HK-2 (cell line): ENCODE results near the gene TTC23.
"Not testable (repeated sequence)": the region's sequence is repeated elsewhere in the genome, so short reads cannot be mapped to it uniquely, and the experiment has no call there.

Source experiments
- DNase-seq: peaks from one replicate; pipeline ENCODE4 v3.0.0-alpha.2; 2018; ENCODE audit not compliant: unreplicated experiment

TTC23 gene

DNA sequence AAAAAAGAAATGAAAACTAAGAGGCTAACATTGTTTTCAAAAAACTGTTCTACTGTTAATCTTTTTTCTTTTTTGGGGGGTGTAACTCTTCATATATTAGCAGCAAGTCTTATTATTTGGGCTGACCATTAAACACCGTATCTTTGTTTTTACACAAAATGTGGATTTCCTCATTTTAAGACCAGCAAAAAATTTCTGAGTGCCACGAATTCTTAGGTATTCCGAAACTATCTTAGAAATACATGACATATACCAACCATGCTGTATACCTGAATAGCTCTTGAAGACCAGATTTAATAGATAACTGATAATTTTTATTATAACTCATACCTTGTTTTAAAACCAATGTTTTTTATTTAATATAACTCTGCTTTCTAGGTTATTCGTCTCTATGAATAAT is 620 bp upstream of the TTC23 start:
- DNase-seq: no peak

DNA sequence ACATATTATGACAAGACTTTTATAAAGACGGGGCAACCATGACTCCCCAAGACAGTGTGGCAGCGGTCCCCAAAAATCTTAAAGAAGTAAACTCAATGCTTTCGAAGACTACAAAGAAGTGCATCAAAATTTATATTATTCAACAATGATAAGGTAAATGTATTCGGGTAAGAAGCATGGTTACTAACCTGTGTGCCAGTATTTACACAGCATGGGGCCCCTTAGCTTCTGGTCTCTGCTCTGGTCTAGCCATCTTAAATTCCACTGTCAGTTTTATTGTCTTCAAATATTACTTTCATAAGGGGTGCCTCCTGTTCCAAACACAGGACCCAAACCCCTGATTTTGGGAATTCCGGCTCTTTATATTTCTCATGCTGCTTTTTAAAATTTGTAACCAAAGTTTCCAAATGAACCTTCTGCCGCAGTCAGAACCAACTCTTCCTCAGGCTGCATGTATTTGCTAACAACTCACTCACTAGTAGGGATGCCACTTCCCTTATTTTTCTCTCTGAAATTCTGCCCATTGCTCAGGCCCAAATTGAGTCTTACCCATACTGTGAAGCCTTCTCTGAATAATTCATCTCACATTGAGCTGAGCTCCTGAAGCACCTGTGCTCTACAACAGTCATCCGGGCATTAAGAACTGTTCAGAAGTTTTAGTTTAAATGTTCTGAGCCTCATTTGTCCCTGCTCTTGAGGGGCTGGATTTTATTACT is 1.2 kb downstream of the TTC23 start:
- DNase-seq: no peak

DNA sequence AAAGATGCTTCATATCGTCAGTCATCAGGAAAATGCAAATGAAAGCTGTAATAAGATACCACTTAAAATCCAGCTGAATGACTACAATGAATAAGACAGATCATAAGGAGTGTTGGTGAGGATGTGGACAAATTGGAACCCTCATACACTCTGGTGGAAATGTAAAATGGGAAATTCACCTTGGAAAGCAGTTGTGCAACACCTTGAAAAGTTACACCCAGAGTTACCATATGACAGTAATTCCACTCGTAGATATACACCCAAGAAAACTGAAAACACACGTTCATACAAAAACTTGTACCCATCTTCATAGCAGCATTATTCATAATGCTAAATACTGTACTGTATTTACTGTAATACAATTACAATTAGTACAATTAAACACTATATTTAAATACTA is 2.3 kb downstream of the TTC23 start:
- DNase-seq: no peak

DNA sequence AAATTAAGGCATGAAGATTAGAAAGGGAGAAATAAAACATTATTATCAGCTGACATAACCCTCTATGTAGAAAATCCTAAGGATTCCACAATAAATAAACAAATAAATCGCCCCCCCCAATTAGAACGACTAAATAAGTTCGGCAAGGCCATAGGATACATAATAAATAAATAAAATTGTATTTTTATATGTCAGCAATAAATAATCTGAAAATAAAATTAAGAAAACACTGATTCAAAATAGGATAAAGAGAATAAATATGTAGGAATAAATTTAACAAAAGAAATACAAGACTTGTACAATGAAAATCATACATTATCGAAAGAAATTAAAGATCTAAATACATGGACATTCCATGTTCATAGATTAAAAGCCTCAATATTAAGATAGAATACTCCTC is 5.1 kb downstream of the TTC23 start:
- DNase-seq: no peak

DNA sequence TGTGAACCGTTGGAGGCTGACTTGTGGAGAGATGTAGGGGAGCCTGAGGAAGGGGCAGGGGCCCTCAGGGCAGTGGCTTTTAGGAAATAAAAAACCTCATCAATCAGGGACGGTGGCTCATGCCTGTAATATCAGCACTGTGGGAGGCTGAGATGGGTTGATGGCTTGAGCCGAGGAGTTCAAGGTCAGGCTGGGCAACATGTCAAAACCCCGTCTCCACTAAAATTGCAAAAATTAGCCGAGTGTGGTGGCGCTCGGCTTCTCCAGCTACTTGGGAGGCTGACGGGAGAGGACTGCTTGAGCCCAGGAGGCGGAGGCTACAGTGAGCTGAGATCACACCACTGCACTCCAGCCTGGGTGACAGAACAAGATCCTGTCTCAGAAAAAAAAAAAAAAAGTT is 7.6 kb downstream of the TTC23 start:
- no peak for DNase-seq

DNA sequence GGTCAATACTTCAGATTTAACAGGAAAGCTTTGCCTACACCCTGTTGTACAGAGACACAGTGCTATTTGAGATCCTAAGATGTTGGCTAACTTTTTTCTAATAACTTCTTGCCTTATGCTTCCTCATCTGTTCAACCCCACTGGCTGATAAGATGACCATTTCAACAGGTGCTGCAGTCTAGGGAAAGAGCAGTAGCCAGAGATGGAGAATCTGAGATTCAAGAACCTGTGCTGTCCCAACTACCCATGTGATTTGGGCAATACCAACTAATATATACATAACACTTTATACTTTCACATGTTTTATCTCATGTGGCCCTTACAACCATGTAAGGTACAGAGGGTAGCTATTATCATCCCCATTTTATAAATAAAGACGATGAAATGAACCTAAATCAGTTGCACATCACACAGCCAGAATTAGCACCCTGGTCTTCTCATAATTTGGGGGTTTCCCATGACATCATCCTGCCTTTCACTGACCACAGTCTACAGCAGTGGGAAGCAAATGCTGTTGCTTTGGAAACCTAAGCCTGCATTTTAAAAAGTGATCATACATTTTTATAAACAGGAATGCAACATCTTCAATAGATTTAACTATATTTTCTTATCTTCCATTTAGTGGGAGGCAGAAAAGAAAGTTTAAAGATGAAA is 9.7 kb downstream of the TTC23 start:
- no peak for DNase-seq

DNA sequence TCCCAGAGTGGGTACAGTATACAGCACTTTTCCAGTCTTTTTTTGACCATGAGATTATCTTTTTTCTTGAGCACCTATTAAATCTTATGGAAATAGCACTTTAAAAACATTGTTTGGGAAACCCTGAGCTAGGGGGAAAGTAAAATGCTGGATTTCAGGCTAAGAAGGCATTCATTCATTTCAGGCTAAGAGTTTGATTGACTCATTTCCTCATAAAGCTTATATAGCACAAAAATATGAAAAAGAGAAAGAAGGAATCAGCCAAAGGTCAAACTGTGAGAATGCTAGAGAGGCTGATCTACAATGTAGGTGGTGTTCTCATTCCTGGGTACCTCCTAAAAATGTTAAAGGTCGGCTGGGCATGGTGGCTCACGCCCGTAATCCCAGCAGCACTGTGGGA is 10.5 kb downstream of the TTC23 start:
- no peak for DNase-seq

DNA sequence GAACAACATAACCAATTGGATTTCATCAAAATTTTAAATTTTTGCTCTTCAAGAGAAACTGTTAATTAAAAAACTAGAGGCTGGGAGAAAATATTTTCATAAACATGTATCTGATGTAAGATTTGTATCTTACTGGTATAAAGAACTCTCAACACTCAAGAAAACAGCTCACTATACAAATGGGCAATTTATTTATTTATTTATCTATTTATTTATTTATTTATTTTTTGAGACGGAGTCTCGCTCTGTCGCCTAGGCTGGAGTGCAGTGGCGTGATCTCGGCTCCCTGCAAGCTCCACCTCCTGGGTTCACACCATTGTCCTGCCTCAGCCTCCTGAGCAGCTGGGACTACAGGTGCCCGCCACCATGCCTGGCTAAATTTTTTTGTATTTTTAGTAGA is 15.2 kb downstream of the TTC23 start:
- not testable (repeated sequence) for DNase-seq

DNA sequence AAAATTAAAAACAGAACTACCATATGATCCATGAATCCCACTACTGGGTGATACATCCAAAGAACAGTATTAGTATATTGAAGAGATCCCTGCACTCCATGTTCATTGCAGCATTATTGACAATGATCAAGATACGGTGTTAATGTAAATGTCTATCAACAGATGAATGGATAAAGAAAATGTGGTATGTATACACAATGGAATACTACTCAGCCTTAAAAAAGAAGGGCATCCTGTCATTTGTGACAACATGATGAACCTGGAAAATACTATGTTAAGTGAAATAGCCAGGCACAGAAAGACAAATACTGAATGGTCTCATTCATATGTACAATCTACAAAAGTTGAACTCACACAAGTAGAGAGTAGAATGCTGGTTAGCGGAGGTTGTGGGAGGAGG is 16.6 kb downstream of the TTC23 start:
- DNase-seq: no peak

DNA sequence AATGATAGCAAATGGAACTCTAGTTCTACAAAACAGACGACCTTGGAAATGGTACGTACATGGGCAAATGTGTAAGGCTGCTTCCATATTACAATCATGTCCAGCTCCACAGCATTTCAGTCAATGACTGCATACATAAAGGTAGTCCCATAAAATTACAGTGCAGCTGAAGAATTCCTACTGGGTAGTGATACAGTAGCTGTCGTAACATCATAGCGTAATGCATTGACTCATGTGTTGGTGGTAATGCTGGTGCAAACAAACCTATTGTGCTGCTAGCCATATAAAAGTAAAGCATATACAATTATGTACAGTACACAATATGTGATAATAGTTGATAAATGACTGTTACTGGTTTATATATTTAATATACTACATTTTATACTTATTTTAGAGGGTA is 18.5 kb downstream of the TTC23 start:
- DNase-seq: no peak

DNA sequence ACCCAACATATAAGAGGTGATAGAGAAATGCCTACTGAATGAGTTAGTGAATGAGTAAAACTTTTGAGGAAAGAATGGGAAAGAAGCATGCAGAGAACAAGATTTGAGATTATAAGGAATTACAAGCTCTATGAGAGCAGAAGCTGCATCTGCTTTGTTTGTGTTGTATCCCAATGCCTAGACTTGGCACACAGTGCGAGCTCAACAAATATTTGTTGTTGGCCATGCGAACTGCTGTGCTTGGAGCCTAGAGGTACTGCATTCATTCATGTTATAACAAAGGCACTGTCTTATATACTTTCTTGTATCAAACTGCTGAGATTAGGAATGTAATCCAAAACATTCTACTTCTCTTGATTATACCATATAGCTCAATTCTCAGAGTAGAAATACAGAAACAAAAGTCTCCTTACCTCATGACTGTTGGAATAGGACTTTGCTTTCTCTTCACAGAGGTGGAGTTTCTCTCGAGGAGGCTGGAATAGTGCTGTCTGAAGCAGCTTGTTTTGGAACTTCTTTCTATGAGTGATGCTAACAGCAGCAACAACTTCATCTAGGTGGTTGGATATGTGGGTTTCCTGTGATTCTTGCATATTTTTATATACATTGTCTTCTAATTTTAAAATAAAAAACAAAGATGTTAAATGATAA is 21.1 kb downstream of the TTC23 start:
- no peak for DNase-seq

DNA sequence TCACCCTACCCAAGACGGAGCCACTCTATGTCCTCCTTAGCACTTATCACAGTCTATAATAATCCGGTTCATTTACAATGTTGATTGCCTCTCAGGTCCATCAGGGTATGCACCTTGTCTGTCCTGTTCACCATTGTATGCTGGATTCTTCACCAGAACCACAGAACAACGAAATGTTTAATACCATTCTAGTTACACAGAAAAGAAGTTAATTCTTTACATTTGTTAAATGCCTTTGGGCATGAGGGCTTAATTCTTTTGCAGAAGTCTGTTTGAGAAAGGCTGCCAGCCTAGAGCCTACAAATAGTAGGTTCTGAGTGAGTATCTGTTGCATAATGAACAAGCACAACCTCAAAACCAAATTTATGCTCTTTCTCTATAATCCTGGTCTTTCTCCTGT is 22.6 kb downstream of the TTC23 start:
- no peak for DNase-seq

DNA sequence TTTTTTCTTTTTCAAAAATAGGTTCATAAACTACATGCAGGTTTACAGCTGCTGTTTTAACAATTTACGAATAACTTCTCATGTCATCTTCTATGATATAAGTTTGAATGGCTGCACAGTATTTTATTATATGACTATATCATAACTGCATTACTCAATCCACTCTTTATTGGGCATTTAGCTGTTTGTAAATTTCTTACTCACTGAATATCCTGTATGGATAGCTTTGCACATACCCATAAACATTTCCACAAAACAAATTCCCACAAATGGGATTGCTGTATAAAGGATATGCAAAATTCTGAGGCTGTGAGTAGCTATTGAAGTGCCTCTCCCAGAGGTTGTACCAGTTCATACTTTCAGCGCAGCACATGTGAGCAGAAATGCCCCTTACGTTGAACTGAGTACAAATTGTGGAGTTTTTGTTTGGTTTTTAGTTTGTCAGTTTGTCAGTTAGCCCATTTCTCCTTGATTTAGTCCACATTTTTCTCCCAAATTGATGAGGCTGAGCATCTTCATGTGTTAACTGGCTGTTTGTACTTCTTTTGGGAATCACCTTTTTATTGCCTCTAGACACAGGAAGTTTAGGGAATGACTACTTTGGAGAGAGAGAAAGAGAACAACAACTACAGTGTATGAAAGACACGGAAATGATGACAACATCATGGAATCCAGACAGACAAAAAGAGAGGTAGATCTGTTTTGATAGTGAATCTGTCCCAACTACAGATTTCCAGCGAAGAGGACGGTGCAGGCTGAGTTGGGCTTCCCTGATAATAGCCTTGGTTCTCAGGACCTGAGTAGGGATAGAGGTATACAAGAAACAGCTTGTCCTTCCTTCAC is 24.8 kb downstream of the TTC23 start:
- no peak for DNase-seq

DNA sequence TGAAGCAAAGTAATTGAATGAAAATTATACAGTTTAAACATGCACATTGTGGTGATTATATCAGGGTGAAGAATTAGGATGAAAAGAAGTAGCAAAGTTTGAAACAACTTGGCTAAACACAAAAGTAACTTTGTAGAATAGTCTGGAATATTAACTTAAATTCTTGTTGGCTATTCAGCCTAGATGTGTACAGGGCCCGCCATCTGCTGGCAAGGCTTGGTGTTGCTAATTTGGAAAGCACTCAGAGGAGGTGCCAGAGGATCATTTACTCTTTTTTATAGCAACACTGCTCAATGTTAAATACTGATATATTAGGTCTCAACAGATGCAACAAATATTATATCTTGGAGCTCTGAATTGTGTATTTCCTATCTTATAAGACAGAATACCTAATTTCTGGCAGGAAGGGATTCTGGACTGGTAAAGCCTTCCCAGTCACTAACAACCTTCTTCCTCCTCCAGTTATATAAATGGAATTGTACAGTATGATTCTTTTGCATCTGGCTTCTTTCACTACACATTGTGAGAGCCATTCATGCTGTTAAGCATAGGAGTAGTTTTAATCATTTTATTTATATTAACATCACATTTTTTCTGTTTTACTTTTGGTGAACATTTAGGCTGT is 36.1 kb downstream of the TTC23 start:
- DNase-seq: peak; percentile 41

DNA sequence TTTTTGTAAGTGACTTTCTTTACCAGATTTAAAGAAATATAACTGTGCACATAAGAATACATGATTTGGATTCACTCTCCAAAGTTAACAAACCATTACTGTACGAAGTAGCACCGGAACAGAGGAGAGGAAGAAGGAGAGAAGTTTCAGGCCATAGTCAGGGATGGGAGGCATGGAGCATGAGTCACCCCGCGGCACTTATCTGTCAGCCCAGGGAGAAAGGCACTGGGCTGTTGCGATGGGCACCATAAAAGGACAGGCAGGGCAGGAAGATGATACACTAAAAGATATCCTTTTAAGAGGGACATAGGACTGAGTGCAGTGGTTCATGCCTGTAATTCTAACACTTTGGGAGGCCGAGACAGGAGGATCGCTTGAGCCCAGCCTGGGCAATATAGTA is 37.0 kb downstream of the TTC23 start:
- DNase-seq: peak; percentile 70

DNA sequence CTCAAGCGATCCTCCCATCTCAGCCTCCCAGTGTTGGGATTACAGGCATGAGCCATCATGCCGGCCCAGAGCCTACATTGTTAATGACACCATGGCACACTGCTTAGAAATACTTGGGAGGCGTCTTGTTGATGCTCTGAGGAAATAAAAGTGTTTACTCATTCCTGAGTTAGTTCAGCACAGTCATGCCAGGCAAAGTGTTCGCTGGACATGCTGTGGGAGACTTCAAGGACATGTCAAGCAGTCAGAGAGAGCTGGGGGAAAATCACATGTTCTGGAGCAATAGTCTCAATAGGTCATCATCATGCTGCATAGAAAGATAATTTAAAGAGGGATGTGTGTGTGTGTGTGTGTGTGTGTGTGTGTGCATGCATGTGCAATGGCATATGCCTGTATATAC is 37.5 kb downstream of the TTC23 start:
- peak; percentile 1 for DNase-seq

DNA sequence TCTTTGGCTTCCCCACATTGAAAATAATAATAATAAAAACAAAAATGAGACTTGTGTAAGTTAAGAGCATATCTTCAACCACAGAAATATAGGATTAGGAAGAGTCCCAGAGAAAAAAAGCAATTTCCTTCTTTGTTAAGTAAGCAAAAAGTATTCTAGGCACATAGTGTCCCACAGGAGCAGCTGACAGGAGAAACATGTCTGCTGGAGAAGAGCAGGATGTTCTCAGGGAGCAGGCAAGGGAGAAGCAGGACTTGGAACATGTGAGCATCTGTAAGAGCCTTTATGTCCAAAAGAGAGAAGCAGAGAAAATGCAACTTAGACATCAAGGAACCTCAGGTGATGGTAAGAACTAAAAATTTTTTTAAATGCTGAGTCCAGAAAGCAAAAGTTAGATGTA is 39.0 kb downstream of the TTC23 start:
- DNase-seq: no peak

DNA sequence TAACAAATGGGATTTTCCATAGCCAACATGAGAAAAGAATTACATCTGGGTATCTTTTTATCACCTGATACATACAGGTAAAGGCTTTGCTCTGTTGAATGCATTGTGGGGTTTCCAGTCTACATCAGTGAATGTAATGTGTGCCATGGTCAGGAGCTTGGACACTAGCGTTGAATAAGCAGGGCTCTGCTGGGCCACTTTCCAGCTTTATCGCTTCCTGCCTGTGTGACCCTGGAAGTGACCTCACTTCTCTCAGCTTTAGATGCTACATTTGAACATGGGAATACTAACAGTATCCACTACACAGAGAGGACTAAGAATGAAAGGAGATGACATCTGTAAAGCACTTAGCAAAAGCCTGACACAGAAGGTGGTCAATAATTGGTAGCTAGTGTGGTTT is 40.1 kb downstream of the TTC23 start:
- no peak for DNase-seq

DNA sequence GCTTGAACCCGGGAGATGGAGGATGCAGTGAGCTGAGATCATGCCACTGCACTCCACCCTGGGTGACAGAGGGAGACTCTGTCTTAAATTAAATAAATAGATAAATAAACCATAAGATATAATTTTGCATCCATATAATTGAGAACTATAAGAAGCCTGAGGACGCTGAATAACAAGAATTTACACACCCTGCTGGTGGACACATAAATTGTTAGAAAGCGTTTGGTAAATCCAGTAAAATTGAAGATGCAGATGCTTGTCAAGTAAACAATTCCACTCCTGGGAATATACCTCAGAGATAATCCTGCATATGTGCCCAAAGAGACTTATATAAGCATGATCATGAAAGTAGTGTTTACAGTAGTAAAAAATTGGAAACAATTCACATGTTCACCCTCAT is 41.7 kb downstream of the TTC23 start:
- no peak for DNase-seq

DNA sequence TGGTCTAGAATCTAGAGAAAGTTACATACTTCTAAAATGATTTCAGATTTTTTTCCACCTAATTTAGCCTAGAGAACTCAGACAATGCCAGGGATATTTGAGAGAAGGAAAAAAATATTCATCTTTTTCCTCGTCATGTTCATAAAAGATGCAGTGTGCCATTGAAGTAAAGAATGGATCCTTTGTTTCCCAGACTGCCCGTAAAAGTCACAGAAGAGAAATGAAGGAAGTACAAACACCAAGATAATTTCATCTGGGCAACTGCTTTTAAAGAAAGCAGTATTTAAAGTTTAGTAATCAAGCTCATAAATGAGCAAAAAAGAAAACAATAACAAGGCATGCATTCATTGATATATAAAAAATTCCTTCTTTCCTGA is 47.2 kb downstream of the TTC23 start:
- no peak for DNase-seq

DNA sequence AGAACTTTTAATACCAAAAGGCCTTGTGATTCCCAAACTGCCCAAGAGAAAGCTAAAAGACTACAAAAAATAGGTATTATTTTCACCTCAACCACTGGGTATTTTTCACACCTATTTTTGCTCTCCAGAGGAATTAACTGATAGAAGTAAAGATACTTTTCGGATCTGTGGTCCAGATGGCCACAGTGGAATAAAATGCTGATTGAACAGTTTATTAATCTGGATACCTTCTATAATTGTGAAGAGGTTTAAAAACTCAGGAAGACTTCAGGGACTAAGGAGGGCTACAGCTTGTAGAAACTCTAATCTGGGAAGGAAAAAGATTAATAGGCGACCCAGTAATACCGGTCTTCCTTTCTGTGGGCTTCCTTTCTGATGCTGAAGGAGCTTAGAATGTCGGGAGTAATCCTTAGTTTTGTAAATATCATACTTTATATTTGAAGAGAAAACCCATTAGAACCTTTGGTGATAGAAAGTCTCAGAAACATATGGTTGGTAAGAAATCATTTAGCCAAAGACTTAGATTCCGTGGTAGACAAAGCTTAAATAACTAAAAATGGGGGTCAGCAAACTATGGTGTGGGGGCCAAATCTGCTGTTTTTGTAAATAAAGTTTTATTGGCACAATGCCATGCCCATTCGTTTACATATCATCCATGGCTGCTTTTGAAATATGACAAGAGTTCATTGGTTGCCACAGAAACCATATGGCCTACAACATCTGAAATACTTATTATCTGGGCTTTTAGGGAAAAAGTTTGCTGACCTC is 47.8 kb downstream of the TTC23 start:
- DNase-seq: no peak
